ENCODE results near the gene BPGM.

DNA sequence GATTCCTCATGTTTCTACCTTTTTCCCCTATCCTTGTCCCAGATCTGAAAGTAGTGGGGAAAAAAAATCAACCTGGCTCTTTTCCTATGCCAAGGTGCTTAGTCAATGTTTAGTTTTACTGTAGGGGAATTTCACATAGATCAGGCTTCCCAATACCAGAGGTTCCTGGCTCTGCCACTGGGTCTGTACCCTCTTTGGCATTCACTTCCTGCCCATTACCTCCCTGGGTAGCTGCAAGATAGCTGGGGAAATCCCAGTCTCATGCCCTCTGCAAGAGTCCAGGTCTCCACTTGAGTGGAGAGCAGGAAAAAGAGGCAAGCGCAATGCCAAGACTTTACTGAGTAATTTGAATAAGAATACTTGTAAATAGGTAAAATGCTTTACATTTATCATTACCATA is 3.5 kb upstream of the BPGM start:
- TF ChIP-seq POLR2A (IDR thresholded peaks at IDR 0.05) = no peak
- TF ChIP-seq, protein P1, sequence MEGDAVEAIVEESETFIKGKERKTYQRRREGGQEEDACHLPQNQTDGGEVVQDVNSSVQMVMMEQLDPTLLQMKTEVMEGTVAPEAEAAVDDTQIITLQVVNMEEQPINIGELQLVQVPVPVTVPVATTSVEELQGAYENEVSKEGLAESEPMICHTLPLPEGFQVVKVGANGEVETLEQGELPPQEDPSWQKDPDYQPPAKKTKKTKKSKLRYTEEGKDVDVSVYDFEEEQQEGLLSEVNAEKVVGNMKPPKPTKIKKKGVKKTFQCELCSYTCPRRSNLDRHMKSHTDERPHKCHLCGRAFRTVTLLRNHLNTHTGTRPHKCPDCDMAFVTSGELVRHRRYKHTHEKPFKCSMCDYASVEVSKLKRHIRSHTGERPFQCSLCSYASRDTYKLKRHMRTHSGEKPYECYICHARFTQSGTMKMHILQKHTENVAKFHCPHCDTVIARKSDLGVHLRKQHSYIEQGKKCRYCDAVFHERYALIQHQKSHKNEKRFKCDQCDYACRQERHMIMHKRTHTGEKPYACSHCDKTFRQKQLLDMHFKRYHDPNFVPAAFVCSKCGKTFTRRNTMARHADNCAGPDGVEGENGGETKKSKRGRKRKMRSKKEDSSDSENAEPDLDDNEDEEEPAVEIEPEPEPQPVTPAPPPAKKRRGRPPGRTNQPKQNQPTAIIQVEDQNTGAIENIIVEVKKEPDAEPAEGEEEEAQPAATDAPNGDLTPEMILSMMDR (IDR thresholded peaks at IDR 0.05) = no peak
